K562 (cell line): ENCODE results near the gene COL5A1. TPM values are rescaled to one million over a fixed set of nuclear protein-coding genes. Genes with fewer than 3 reads are reported as not detected.
A peak's percentile ranks its signal among the peaks of the same experiment; 100 is the strongest.

ENCODE experiments used
- ATAC-seq: fragments of 200-7000 bp; cut with Tn5 transposase; 3 replicates; pipeline ENCODE4 v1.9.1; 2020; ENCODE audit warnings: moderate library complexity
- BruUV-seq: library from RNA; stranded (reverse); fragments of 400-500 nt; replicated peaks from 2 replicates; lab custom pipeline; 2021; lab: Mats Ljungman, UMichigan
- CTCF ChIA-PET: fragments of 300-600 bp; formaldehyde crosslinking; extraction: SDS; loops from one replicate; lab custom pipeline; 2021; ENCODE audit warnings: low intra/inter-chr PET ratio; lab: Yijun Ruan, JAX
- POLR2A ChIA-PET: fragments of 300-600, 350-650 bp; sonication (Branson Sonifier 250); formaldehyde crosslinking; extraction: SDS; loops from one replicate; lab custom pipeline; 2021; ENCODE audit warnings: antibody characterized with exemption, inconsistent platforms; lab: Yijun Ruan, JAX
- DNase-seq, 4 experiments: peaks; one replicate each; pipeline versions ENCODE4 v3.0.0 to v3.0.0-alpha.2; 2011 to 2018; ENCODE audit warnings: low spot score in 3 of 4, mixed read lengths in 3 of 4; ENCODE audit errors: extremely low read depth in 1 of 4
- FAIRE-seq: peaks from 2 replicates; lab custom pipeline; 2011; peaks lifted over from hg19 to GRCh38; lab: Jason Lieb, UNC
- H2AFZ ChIP-seq: 2 replicates; pipeline ENCODE4 v1.6.0; 2011; ENCODE audit warnings: low read depth, low read length, control low read depth, inconsistent platforms
- H3K27ac ChIP-seq: fragments of 200-600 bp; 3 replicates; pipeline ENCODE4 v1.8.0; 2011; ENCODE audit warnings: low read depth, mild to moderate bottlenecking, control low read depth, inconsistent platforms, low read length, moderate library complexity, mixed read lengths; ENCODE audit errors: extremely low read depth
- H3K27me3 ChIP-seq, 2 experiments: fragments of 300-600 bp in 1 of 2; 2 replicates in 1 of 2; 3 replicates in 1 of 2; pipeline versions ENCODE4 v1.6.0 to v1.8.0; 2011; ENCODE audit warnings: inconsistent platforms in 2 of 2, low read length in 2 of 2, mild to moderate bottlenecking in 1 of 2, mixed read lengths in 1 of 2, moderate library complexity in 1 of 2; ENCODE audit not compliant: control insufficient read depth in 2 of 2, insufficient read depth in 2 of 2
- H3K36me3 ChIP-seq: fragments of 300-600 bp; 3 replicates; pipeline ENCODE4 v1.8.0; 2011; ENCODE audit warnings: mild to moderate bottlenecking, low read length, inconsistent platforms; ENCODE audit not compliant: control insufficient read depth, insufficient read depth
- H3K4me1 ChIP-seq, 2 experiments: fragments of 200-600 bp in 1 of 2; replicated peaks in 1 of 2; 2 replicates in 1 of 2; 3 replicates in 1 of 2; pipeline versions ENCODE4 v1.5.1 to v1.8.0; 2011; ENCODE audit warnings: inconsistent platforms in 2 of 2, low read length in 2 of 2, mild to moderate bottlenecking in 1 of 2, mixed read lengths in 1 of 2, moderate library complexity in 1 of 2; ENCODE audit not compliant: control insufficient read depth in 2 of 2, insufficient read depth in 2 of 2
- H3K4me2 ChIP-seq: 2 replicates; pipeline ENCODE4 v1.6.1; 2011; ENCODE audit warnings: low read length, control low read depth, inconsistent platforms, mixed read lengths; ENCODE audit not compliant: insufficient read depth
- H3K4me3 ChIP-seq: fragments of 200-600 bp; sonication (generic), shearing (Covaris generic); 2 replicates; pipeline ENCODE4 v1.5.1; 2016; ENCODE audit warnings: control low read depth, inconsistent platforms
- H3K79me2 ChIP-seq: fragments of 200-600 bp; 3 replicates; pipeline ENCODE4 v1.8.0; 2011; ENCODE audit warnings: low read length, inconsistent platforms; ENCODE audit not compliant: control insufficient read depth, insufficient read depth
- H3K9ac ChIP-seq, 2 experiments: 2 replicates each; pipeline versions ENCODE4 v1.6.0 to v1.6.1; 2011; ENCODE audit warnings: low read depth in 2 of 2, low read length in 2 of 2, control low read depth in 1 of 2, inconsistent platforms in 1 of 2, mild to moderate bottlenecking in 1 of 2, mixed read lengths in 1 of 2; ENCODE audit not compliant: insufficient read depth in 1 of 2
- H3K9me1 ChIP-seq: one replicate; pipeline ENCODE4 v1.6.0; 2011; ENCODE audit warnings: inconsistent platforms, mild to moderate bottlenecking, low read length, moderate library complexity; ENCODE audit not compliant: control insufficient read depth, insufficient read depth
- H3K9me3 ChIP-seq: replicated peaks from 2 replicates; pipeline ENCODE4 v1.5.1; 2011; ENCODE audit warnings: low read depth, low read length, inconsistent platforms; ENCODE audit not compliant: control insufficient read depth, insufficient read depth
- H4K20me1 ChIP-seq: replicated peaks from 2 replicates; pipeline ENCODE4 v1.6.1; 2011; ENCODE audit warnings: low read length, inconsistent platforms, mixed read lengths; ENCODE audit not compliant: control insufficient read depth, insufficient read depth
- BRD4 ChIP-seq: fragments of 200-600 bp; sonication (generic); IDR thresholded peaks from 2 replicates; pipeline ENCODE4 v1.6.1; 2017; ENCODE audit warnings: inconsistent platforms
- BRD9 ChIP-seq: fragments of 450-650 bp; IDR thresholded peaks from 2 replicates; pipeline ENCODE4 v1.6.1; 2018; ENCODE audit warnings: low read depth; ENCODE audit not compliant: partially characterized antibody
- CCAR2 ChIP-seq: fragments of 200-400 bp; formaldehyde crosslinking; IDR thresholded peaks from 2 replicates; pipeline ENCODE4 v1.6.1; 2017; ENCODE audit warnings: mild to moderate bottlenecking, low read depth, low read length
- CSDE1 ChIP-seq, 2 experiments: fragments of 450-650 bp; IDR thresholded peaks; 2 replicates each; pipeline ENCODE4 v1.6.1; 2016; ENCODE audit warnings: mild to moderate bottlenecking in 1 of 2
- ILK ChIP-seq: fragments of 450-650 bp; IDR thresholded peaks from 2 replicates; pipeline ENCODE4 v1.6.1; 2016; ENCODE audit warnings: missing genetic modification characterization, low read depth, mild to moderate bottlenecking, missing compliant biosample characterization, moderate library complexity, borderline replicate concordance
- RAD51 ChIP-seq: fragments of 450-650 bp; IDR thresholded peaks from 2 replicates; pipeline ENCODE4 v1.7.1; 2016; ENCODE audit warnings: low read depth, mild to moderate bottlenecking, borderline replicate concordance
- U2AF1 ChIP-seq: fragments of 200-400 bp; formaldehyde crosslinking; optimal IDR thresholded peaks from 2 replicates; pipeline ENCODE3; 2017; ENCODE audit warnings: mild to moderate bottlenecking, low read depth, low read length, moderate library complexity
- ZNF24 ChIP-seq: fragments of 450-650 bp; IDR thresholded peaks from 2 replicates; pipeline ENCODE4 v1.6.1; 2016
- WGBS: fragments of 100-300 bp; shearing (Covaris generic); methylation state at CpG from one replicate; pipeline ENCODE4 v1.1.6; 2016; ENCODE audit warnings: low coverage, mixed read lengths; ENCODE audit not compliant: insufficient coverage; ENCODE audit errors: missing lambda C conversion rate; 5-methylcytosine and 5-hydroxymethylcytosine counted together
- in situ Hi-C: fragments of 300-500 bp; cut with MboI; formaldehyde crosslinking; loops from 4 replicates; pipeline ENCODE4 v1.15.0; 2018; ENCODE audit warnings: inconsistent platforms, mixed read lengths
- intact Hi-C: fragments of 100-400 bp; cut with micrococcal nuclease; formaldehyde crosslinking; loops from 2 replicates; pipeline ENCODE4 v1.14.2; 2022
- polyA plus RNA-seq, 8 experiments: library from polyadenylated mRNA; depleted of rRNA in 4 of 8; stranded (reverse) in 5 of 8; unstranded in 3 of 8; fragments of >200 nt; fragmentation: Nextera tagmentation in 2 of 8; fragmentation: Illumina TruSeq in 1 of 8; extraction: Ambion mirVana in 2 of 8; extraction: Trizol in 1 of 8; gene quantifications; 2 replicates each; pipeline versions ENCODE4 v1.2.1 to v1.2.3, GENCODE V29; 2011 to 2014; ENCODE audit warnings: inconsistent platforms in 1 of 8, missing spikeins in 1 of 8
- total RNA-seq, 7 experiments: library from RNA; depleted of rRNA in 6 of 7; stranded (reverse); fragments of >200 nt in 6 of 7; fragmentation: Illumina TruSeq in 2 of 7; extraction: Trizol in 2 of 7; gene quantifications; 2 replicates each; pipeline versions ENCODE4 v1.2.1 to v1.2.3, GENCODE V29; 2011 to 2021; ENCODE audit warnings: low replicate concordance in 1 of 7
- TF ChIP-seq, protein P1 (sequence below): fragments of 250-450 bp; sonication (Bioruptor Pico); IDR thresholded peaks from 2 replicates; pipeline ENCODE4 v1.9.0; 2021; ENCODE audit warnings: mild to moderate bottlenecking, inconsistent platforms
- TF ChIP-seq, protein P2 (sequence below): sonication (generic); formaldehyde crosslinking; IDR thresholded peaks from 2 replicates; pipeline ENCODE4 v1.8.1; 2022; ENCODE audit warnings: missing genetic modification reagents
- TF ChIP-seq, protein P3 (sequence below), 2 experiments: fragments of 250-450 bp in 1 of 2; fragments of 450-650 bp in 1 of 2; sonication (Bioruptor Pico) in 1 of 2; IDR thresholded peaks; 2 replicates each; pipeline versions ENCODE4 v1.6.1 to v1.8.0; 2016 to 2021; ENCODE audit warnings: mild to moderate bottlenecking in 2 of 2, moderate library complexity in 2 of 2, missing compliant biosample characterization in 1 of 2, missing genetic modification characterization in 1 of 2

COL5A1 gene
- total and polyA plus RNA-seq, 9 of the 15 experiments (the other 6 are each of a cell fraction or from before 2014, with no cell fraction given) = under 0.01 to 0.13 (median 0.04) TPM; not detected in 6

DNA sequence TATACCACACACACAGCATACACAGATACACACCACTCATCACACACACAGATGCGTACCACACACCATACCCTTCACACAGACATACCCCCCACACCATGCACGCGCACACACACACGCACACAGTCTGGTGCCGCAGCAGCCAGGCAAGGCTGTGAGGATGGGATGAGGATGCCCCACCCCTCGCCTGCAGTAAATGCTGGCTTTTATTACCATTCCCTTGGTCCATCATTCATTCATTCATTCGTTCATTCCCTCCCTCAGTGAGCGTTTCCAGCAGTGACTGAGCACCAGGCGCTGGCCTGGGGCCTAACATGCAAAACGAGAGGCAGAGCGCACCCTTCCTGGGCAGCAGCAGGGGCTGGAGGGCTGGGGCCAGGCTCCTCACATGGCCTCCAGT lies 187.3 kb downstream of the COL5A1 start:
- Histone ChIP-seq H3K9me3 (no peaks in the 10 kb centered on the region), H3K4me1 (no peaks in the 10 kb centered on the region; a peak in 1 of 5 replicates), H2AFZ (no peak overlapping the region), H3K4me2 (no peak overlapping the region), H3K9ac (no peak overlapping the region), H4K20me1 (peaks cover 4% of the 10 kb centered on the region; the same call in 1 of the 2 replicates), H3K4me3 (no peak overlapping the region), H3K36me3 (no peaks in the 10 kb centered on the region), H3K79me2 (no peaks in the 10 kb centered on the region), H3K27ac (no peak overlapping the region), H3K27me3 (peaks cover 3 to 66% of the 10 kb centered on the region in 2 experiments; a peak in 4 of 5 replicates), H3K9me1 (no peaks in the 10 kb centered on the region)
- no peak for ATAC-seq
- in situ Hi-C loops (no loop called here), intact Hi-C loops (no loop called here)
- CTCF ChIA-PET = no interaction called here
- no TSS peak for BruUV-seq
- FAIRE-seq = no peak
- peak; percentile 92 for TF ChIP-seq ZNF24
- TF ChIP-seq, protein P1, sequence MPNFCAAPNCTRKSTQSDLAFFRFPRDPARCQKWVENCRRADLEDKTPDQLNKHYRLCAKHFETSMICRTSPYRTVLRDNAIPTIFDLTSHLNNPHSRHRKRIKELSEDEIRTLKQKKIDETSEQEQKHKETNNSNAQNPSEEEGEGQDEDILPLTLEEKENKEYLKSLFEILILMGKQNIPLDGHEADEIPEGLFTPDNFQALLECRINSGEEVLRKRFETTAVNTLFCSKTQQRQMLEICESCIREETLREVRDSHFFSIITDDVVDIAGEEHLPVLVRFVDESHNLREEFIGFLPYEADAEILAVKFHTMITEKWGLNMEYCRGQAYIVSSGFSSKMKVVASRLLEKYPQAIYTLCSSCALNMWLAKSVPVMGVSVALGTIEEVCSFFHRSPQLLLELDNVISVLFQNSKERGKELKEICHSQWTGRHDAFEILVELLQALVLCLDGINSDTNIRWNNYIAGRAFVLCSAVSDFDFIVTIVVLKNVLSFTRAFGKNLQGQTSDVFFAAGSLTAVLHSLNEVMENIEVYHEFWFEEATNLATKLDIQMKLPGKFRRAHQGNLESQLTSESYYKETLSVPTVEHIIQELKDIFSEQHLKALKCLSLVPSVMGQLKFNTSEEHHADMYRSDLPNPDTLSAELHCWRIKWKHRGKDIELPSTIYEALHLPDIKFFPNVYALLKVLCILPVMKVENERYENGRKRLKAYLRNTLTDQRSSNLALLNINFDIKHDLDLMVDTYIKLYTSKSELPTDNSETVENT (CRISPR knock-in tag) = no peak
- POLR2A ChIA-PET = no interaction called here
- 13% methylated on average over 11 of the region's 11 CpGs for WGBS
- DNase-seq = no peak

DNA sequence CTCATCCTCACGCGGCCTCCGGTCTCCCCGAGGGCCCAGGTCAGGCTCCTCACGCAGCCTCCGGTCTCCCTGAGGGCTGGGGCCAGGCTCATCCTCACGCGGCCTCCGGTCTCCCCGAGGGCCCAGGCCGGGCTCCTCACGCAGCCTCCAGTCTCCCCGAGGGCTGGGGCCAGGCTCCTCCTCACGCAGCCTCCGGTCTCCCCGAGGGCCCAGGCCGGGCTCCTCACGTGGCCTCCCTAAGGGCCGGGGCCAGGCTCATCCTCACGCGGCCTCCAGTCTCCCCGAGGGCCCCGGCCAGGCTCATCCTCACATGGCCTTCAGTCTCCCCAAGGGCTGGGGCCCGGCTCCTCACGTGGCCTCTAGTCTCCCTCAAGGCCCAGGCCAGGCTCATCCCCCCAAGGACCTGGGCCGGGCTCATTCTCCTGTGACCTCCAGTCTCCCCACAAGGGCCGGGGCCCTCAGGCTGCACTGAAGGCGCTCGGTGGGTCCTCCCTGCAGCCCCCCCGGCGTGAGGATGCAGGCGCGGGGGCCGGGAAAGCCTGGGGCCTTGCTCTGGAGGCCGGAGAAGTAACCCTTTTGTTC lies 187.8 kb downstream of the COL5A1 start:
- Histone ChIP-seq H3K4me2 (no peak overlapping the region), H3K4me1 (no peaks in the 10 kb centered on the region; a peak in 1 of 5 replicates), H2AFZ (no peak overlapping the region), H3K27me3 (peaks cover 3 to 65% of the 10 kb centered on the region in 2 experiments; a peak in 4 of 5 replicates), H3K36me3 (no peaks in the 10 kb centered on the region), H3K9me1 (no peaks in the 10 kb centered on the region), H3K27ac (no peak overlapping the region), H3K79me2 (no peaks in the 10 kb centered on the region), H3K4me3 (no peak overlapping the region), H3K9ac (no peak overlapping the region), H4K20me1 (no peaks in the 10 kb centered on the region; the same call in 1 of the 2 replicates), H3K9me3 (no peaks in the 10 kb centered on the region)
- in situ Hi-C loops = no loop called here
- FAIRE-seq (no peak), ATAC-seq (no peak), DNase-seq (no peak)
- intact Hi-C loops = no loop called here
- BruUV-seq = no TSS peak
- ChIA-PET POLR2A (no interaction called here), CTCF (no interaction called here)
- WGBS = 5% methylated on average over 32 of the region's 35 CpGs
- no peak for TF ChIP-seq ILK
- no peak for TF ChIP-seq BRD9
- TF ChIP-seq, protein P2, sequence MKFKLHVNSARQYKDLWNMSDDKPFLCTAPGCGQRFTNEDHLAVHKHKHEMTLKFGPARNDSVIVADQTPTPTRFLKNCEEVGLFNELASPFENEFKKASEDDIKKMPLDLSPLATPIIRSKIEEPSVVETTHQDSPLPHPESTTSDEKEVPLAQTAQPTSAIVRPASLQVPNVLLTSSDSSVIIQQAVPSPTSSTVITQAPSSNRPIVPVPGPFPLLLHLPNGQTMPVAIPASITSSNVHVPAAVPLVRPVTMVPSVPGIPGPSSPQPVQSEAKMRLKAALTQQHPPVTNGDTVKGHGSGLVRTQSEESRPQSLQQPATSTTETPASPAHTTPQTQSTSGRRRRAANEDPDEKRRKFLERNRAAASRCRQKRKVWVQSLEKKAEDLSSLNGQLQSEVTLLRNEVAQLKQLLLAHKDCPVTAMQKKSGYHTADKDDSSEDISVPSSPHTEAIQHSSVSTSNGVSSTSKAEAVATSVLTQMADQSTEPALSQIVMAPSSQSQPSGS (CRISPR knock-in tag) = no peak
- no peak for TF ChIP-seq CSDE1 (IDR thresholded peaks at IDR 0.05)
- no peak for TF ChIP-seq RAD51
- TF ChIP-seq BRD4 = no peak
- no peak for TF ChIP-seq CCAR2
- TF ChIP-seq, protein P3, sequence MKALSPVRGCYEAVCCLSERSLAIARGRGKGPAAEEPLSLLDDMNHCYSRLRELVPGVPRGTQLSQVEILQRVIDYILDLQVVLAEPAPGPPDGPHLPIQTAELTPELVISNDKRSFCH (CRISPR knock-in tag; IDR thresholded peaks at IDR 0.05) = no peak
- TF ChIP-seq, protein P3 (tag; IDR thresholded peaks at IDR 0.05) = no peak
- TF ChIP-seq U2AF1 = no peak
